ENCODE data around the gene GTF2H1. TPM values are rescaled to one million over a fixed set of nuclear protein-coding genes. Genes with fewer than 3 reads are reported as not detected.

The GTF2H1 gene
- polyA plus RNA-seq, 2 donors: 13.1 to 23.3 TPM

GRCh38 chr11:18368221-18368620 lies 45.9 kb downstream of the GTF2H1 start:
- Histone ChIP-seq H3K9me3 (ENCODE audit: control insufficient read depth in 2 of 2, insufficient read depth in 1 of 2, low read depth in 1 of 2, low read length in 1 of 2) (no peaks in the 10 kb centered on the region), H3K4me1 (ENCODE audit: control insufficient read depth in 2 of 2, insufficient read depth in 2 of 2, low read length in 1 of 2) (no peaks in the 10 kb centered on the region), H3K4me3 (ENCODE audit: low read depth in 1 of 2, low read length in 2 of 2) (no peak overlapping the region), H3K27ac (ENCODE audit: low read depth in 2 of 2, low read length in 1 of 2) (no peak overlapping the region), H3K27me3 (ENCODE audit: control insufficient read depth in 1 of 2, insufficient read depth in 2 of 2, low read length in 2 of 2) (no peaks in the 10 kb centered on the region), H3K36me3 (ENCODE audit: control insufficient read depth in 2 of 2, insufficient read depth in 2 of 2, low read length in 1 of 2) (peaks cover 8 to 10% of the 10 kb centered on the region in 2 donors)
- WGBS, 2 donors: 71 to 74% methylated on average over 2 of the region's 2 CpGs

- H3K27ac ChIP-seq (ENCODE audit: low read depth in 2 of 2, low read length in 1 of 2): no peak overlapping the region
- no peaks in the 10 kb centered on the region for H3K9me3 ChIP-seq (ENCODE audit: control insufficient read depth in 2 of 2, insufficient read depth in 1 of 2, low read depth in 1 of 2, low read length in 1 of 2)
- no peaks in the 10 kb centered on the region for H3K4me1 ChIP-seq (ENCODE audit: control insufficient read depth in 2 of 2, insufficient read depth in 2 of 2, low read length in 1 of 2)
- H3K36me3 ChIP-seq (ENCODE audit: control insufficient read depth in 2 of 2, insufficient read depth in 2 of 2, low read length in 1 of 2): peaks cover 7 to 8% of the 10 kb centered on the region in 2 donors
- no peak overlapping the region for H3K4me3 ChIP-seq (ENCODE audit: low read depth in 1 of 2, low read length in 2 of 2)
- 76 to 78% methylated on average over 2 of the region's 2 CpGs for WGBS, 2 donors
- H3K27me3 ChIP-seq (ENCODE audit: control insufficient read depth in 1 of 2, insufficient read depth in 2 of 2, low read length in 2 of 2): no peaks in the 10 kb centered on the region
These were observed 47.0 kb downstream of the GTF2H1 start for GRCh38 chr11:18369398-18369797.

- no peaks in the 10 kb centered on the region for H3K4me1 ChIP-seq (ENCODE audit: control insufficient read depth in 2 of 2, insufficient read depth in 2 of 2, low read length in 1 of 2)
- H3K27ac ChIP-seq (ENCODE audit: low read depth in 2 of 2, low read length in 1 of 2): no peak overlapping the region
- H3K36me3 ChIP-seq (ENCODE audit: control insufficient read depth in 2 of 2, insufficient read depth in 2 of 2, low read length in 1 of 2): peaks cover 2% of the 10 kb centered on the region in 2 donors
- no peaks in the 10 kb centered on the region for H3K27me3 ChIP-seq (ENCODE audit: control insufficient read depth in 1 of 2, insufficient read depth in 2 of 2, low read length in 2 of 2)
- 79 to 89% methylated on average over 2 of the region's 2 CpGs for WGBS, 2 donors
- no peaks in the 10 kb centered on the region for H3K9me3 ChIP-seq (ENCODE audit: control insufficient read depth in 2 of 2, insufficient read depth in 1 of 2, low read depth in 1 of 2, low read length in 1 of 2)
- no peak overlapping the region for H3K4me3 ChIP-seq (ENCODE audit: low read depth in 1 of 2, low read length in 2 of 2)
These were observed 48.9 kb downstream of the GTF2H1 start for GRCh38 chr11:18371279-18371678.

GRCh38 chr11:18372201-18372600 lies 49.8 kb downstream of the GTF2H1 start:
- no peak overlapping the region for H3K4me3 ChIP-seq (ENCODE audit: low read depth in 1 of 2, low read length in 2 of 2)
- 85 to 93% methylated on average over 2 of the region's 2 CpGs for WGBS, 2 donors
- H3K36me3 ChIP-seq (ENCODE audit: control insufficient read depth in 2 of 2, insufficient read depth in 2 of 2, low read length in 1 of 2): no peaks in the 10 kb centered on the region
- H3K27ac ChIP-seq (ENCODE audit: low read depth in 2 of 2, low read length in 1 of 2): no peak overlapping the region
- no peaks in the 10 kb centered on the region for H3K4me1 ChIP-seq (ENCODE audit: control insufficient read depth in 2 of 2, insufficient read depth in 2 of 2, low read length in 1 of 2)
- no peaks in the 10 kb centered on the region for H3K9me3 ChIP-seq (ENCODE audit: control insufficient read depth in 2 of 2, insufficient read depth in 1 of 2, low read depth in 1 of 2, low read length in 1 of 2)
- no peaks in the 10 kb centered on the region for H3K27me3 ChIP-seq (ENCODE audit: control insufficient read depth in 1 of 2, insufficient read depth in 2 of 2, low read length in 2 of 2)

GRCh38 chr11:18374956-18375355 lies 52.6 kb downstream of the GTF2H1 start:
- Histone ChIP-seq H3K27me3 (ENCODE audit: control insufficient read depth in 1 of 2, insufficient read depth in 2 of 2, low read length in 2 of 2) (no peaks in the 10 kb centered on the region), H3K27ac (ENCODE audit: low read depth in 2 of 2, low read length in 1 of 2) (no peak overlapping the region), H3K9me3 (ENCODE audit: control insufficient read depth in 2 of 2, insufficient read depth in 1 of 2, low read depth in 1 of 2, low read length in 1 of 2) (no peaks in the 10 kb centered on the region), H3K36me3 (ENCODE audit: control insufficient read depth in 2 of 2, insufficient read depth in 2 of 2, low read length in 1 of 2) (no peaks in the 10 kb centered on the region), H3K4me1 (ENCODE audit: control insufficient read depth in 2 of 2, insufficient read depth in 2 of 2, low read length in 1 of 2) (no peaks in the 10 kb centered on the region), H3K4me3 (ENCODE audit: low read depth in 1 of 2, low read length in 2 of 2) (no peak overlapping the region)
- WGBS, 2 donors: 92 to 93% methylated on average over 2 of the region's 2 CpGs

- Histone ChIP-seq H3K4me1 (ENCODE audit: control insufficient read depth in 2 of 2, insufficient read depth in 2 of 2, low read length in 1 of 2) (no peaks in the 10 kb centered on the region), H3K36me3 (ENCODE audit: control insufficient read depth in 2 of 2, insufficient read depth in 2 of 2, low read length in 1 of 2) (no peaks in the 10 kb centered on the region), H3K9me3 (ENCODE audit: control insufficient read depth in 2 of 2, insufficient read depth in 1 of 2, low read depth in 1 of 2, low read length in 1 of 2) (no peaks in the 10 kb centered on the region), H3K27ac (ENCODE audit: low read depth in 2 of 2, low read length in 1 of 2) (no peak overlapping the region), H3K27me3 (ENCODE audit: control insufficient read depth in 1 of 2, insufficient read depth in 2 of 2, low read length in 2 of 2) (no peaks in the 10 kb centered on the region), H3K4me3 (ENCODE audit: low read depth in 1 of 2, low read length in 2 of 2) (no peak overlapping the region)
- 95 to 97% methylated on average over 1 of the region's 1 CpG for WGBS, 2 donors
These were observed 53.6 kb downstream of the GTF2H1 start for GRCh38 chr11:18375941-18376340.

- no peak overlapping the region for H3K27ac ChIP-seq (ENCODE audit: low read depth in 2 of 2, low read length in 1 of 2)
- no peaks in the 10 kb centered on the region for H3K36me3 ChIP-seq (ENCODE audit: control insufficient read depth in 2 of 2, insufficient read depth in 2 of 2, low read length in 1 of 2)
- no peak overlapping the region for H3K4me3 ChIP-seq (ENCODE audit: low read depth in 1 of 2, low read length in 2 of 2)
- 72 to 75% methylated on average over 2 of the region's 2 CpGs for WGBS, 2 donors
- no peaks in the 10 kb centered on the region for H3K27me3 ChIP-seq (ENCODE audit: control insufficient read depth in 1 of 2, insufficient read depth in 2 of 2, low read length in 2 of 2)
- no peaks in the 10 kb centered on the region for H3K9me3 ChIP-seq (ENCODE audit: control insufficient read depth in 2 of 2, insufficient read depth in 1 of 2, low read depth in 1 of 2, low read length in 1 of 2)
- H3K4me1 ChIP-seq (ENCODE audit: control insufficient read depth in 2 of 2, insufficient read depth in 2 of 2, low read length in 1 of 2): peaks cover 0 to 9% of the 10 kb centered on the region in 2 donors
These were observed 56.8 kb downstream of the GTF2H1 start for GRCh38 chr11:18379201-18379600.

- Histone ChIP-seq H3K4me3 (ENCODE audit: low read depth in 1 of 2, low read length in 2 of 2) (no peak overlapping the region), H3K9me3 (ENCODE audit: control insufficient read depth in 2 of 2, insufficient read depth in 1 of 2, low read depth in 1 of 2, low read length in 1 of 2) (no peaks in the 10 kb centered on the region), H3K27ac (ENCODE audit: low read depth in 2 of 2, low read length in 1 of 2) (peak overlapping the region; percentile 99 to 100), H3K27me3 (ENCODE audit: control insufficient read depth in 1 of 2, insufficient read depth in 2 of 2, low read length in 2 of 2) (no peaks in the 10 kb centered on the region), H3K4me1 (ENCODE audit: control insufficient read depth in 2 of 2, insufficient read depth in 2 of 2, low read length in 1 of 2) (peaks cover 3 to 11% of the 10 kb centered on the region in 2 donors), H3K36me3 (ENCODE audit: control insufficient read depth in 2 of 2, insufficient read depth in 2 of 2, low read length in 1 of 2) (no peaks in the 10 kb centered on the region)
- WGBS, 2 donors: 4 to 10% methylated on average over 9 of the region's 9 CpGs
These were observed 61.2 kb downstream of the GTF2H1 start for GRCh38 chr11:18383388-18384156.

GRCh38 chr11:18384157-18384641 lies 61.8 kb downstream of the GTF2H1 start:
- H3K4me3 ChIP-seq (ENCODE audit: low read depth in 1 of 2, low read length in 2 of 2): no peak overlapping the region
- H3K9me3 ChIP-seq (ENCODE audit: control insufficient read depth in 2 of 2, insufficient read depth in 1 of 2, low read depth in 1 of 2, low read length in 1 of 2): no peaks in the 10 kb centered on the region
- 2 to 8% methylated on average over 3 of the region's 3 CpGs for WGBS, 2 donors
- no peaks in the 10 kb centered on the region for H3K36me3 ChIP-seq (ENCODE audit: control insufficient read depth in 2 of 2, insufficient read depth in 2 of 2, low read length in 1 of 2)
- peaks cover 3 to 11% of the 10 kb centered on the region in 2 donors for H3K4me1 ChIP-seq (ENCODE audit: control insufficient read depth in 2 of 2, insufficient read depth in 2 of 2, low read length in 1 of 2)
- H3K27me3 ChIP-seq (ENCODE audit: control insufficient read depth in 1 of 2, insufficient read depth in 2 of 2, low read length in 2 of 2): no peaks in the 10 kb centered on the region
- H3K27ac ChIP-seq (ENCODE audit: low read depth in 2 of 2, low read length in 1 of 2): peak overlapping the region; percentile 99 to 100

GRCh38 chr11:18390088-18390487 lies 67.7 kb downstream of the GTF2H1 start:
- Histone ChIP-seq H3K27ac (ENCODE audit: low read depth in 2 of 2, low read length in 1 of 2) (no peak overlapping the region), H3K4me3 (ENCODE audit: low read depth in 1 of 2, low read length in 2 of 2) (no peak overlapping the region), H3K27me3 (ENCODE audit: control insufficient read depth in 1 of 2, insufficient read depth in 2 of 2, low read length in 2 of 2) (no peaks in the 10 kb centered on the region), H3K36me3 (ENCODE audit: control insufficient read depth in 2 of 2, insufficient read depth in 2 of 2, low read length in 1 of 2) (no peaks in the 10 kb centered on the region), H3K9me3 (ENCODE audit: control insufficient read depth in 2 of 2, insufficient read depth in 1 of 2, low read depth in 1 of 2, low read length in 1 of 2) (no peaks in the 10 kb centered on the region), H3K4me1 (ENCODE audit: control insufficient read depth in 2 of 2, insufficient read depth in 2 of 2, low read length in 1 of 2) (peaks cover 0 to 2% of the 10 kb centered on the region in 2 donors)
- 93 to 96% methylated on average over 3 of the region's 3 CpGs for WGBS, 2 donors
